Bone marrow (tissue), 2 donors: ENCODE results near the gene SMIM36.
"Not testable (repeated sequence)": the region's sequence is repeated elsewhere in the genome, so short reads cannot be mapped to it uniquely, and the experiment has no call there.

Experiments
- DNase-seq, 2 donors: peaks; one replicate each; lab custom pipeline; 2025; lab: John Stamatoyannopoulos, UW

Gene SMIM36

GRCh38 chr17:55414983-55415382 is 96.3 kb downstream of the SMIM36 start:
- DNase-seq: no peak

- no peak for DNase-seq
Measured at GRCh38 chr17:55413825-55414489, 97.3 kb downstream of the SMIM36 start.

DNA sequence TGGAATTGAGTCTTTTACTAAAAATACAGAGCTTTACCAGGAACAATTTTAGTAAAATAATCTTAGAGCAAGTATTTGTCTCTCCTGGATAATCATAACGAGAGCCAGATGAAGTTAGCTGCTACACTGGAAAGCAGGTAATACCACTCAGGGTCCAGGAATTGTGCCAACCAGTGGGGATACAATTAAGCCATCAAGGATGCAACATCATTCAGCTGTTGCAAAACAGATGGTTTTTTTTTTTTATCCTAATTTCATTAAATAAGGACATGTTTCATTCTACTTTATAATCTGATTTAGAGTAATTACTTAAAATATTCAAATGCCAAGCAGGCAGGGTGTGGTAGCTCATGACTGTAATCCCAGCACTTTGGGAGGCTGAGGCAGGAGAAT is 99.8 kb downstream of the SMIM36 start:
- DNase-seq: no peak

- no peak for DNase-seq
Measured at GRCh38 chr17:55410722-55411462, 100.4 kb downstream of the SMIM36 start.

- no peak for DNase-seq
Measured at GRCh38 chr17:55409030-55409800, 102.0 kb downstream of the SMIM36 start.

GRCh38 chr17:55407641-55408566 is 103.3 kb downstream of the SMIM36 start:
- DNase-seq: no peak

DNA sequence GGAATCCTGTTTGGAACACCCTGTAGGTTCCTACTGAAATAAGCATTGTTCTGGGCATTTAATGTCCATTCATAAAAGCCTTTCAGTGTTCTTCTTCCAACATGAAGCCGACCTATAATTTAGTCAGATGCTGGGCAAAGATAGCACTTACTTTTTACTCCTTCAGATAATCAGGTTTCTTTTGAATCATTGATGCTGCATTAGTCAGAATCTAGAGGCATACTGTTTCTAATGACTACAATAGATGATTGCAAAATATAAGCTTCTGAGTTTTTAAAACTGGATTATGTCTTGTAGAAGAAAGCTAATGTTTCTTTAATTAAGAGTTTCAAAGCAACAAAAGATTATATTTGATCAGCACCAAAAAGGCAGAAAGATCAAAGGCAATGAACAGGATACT is 105.7 kb downstream of the SMIM36 start:
- no peak for DNase-seq

DNA sequence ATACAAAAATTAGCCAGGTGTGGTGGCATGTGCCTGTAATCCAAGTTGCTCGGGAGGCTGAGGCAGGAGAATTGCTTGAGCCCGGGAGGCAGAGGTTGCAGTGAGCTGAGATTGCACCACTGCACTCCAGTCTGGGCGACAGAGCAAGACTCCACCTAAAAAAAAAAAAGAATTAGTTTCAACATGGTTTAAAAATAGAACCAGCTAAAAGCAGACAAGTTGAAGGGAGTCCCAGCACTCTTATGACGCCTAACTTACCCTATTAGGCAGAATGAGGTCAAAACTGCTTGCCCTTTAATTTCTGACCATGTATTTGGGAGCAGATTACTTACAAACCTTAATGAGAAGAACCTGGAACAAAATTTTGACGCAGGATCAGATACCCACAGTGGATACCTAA is 107.1 kb downstream of the SMIM36 start:
- not testable (repeated sequence) for DNase-seq

GRCh38 chr17:55402374-55402773 is 108.9 kb downstream of the SMIM36 start:
- DNase-seq: no peak
